ENCODE results near the gene DMPK. TPM values are rescaled to one million over a fixed set of nuclear protein-coding genes. Genes with fewer than 3 reads are reported as not detected.

Gene DMPK
- polyA plus RNA-seq, 1 donor from 2014 or later = 34.3 TPM

DNA sequence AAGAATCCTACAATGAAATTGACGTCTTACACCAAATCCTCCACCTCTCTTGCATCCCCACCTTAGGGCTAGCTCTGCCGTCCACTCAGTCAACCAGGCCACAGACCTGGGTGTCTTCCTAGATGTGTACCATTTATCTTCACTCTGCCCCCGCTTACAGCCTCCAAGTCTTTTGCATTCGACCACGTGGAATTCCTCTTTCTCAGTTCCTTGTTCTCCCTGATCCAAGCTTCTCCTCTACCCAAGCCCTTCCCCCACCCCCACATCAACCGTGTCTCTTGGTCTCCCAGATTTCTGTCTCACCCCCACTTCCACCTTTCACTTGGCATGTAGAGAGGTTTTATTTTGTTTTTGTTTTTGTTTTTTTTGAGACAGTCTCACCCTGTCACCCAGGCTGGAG is 11.6 kb upstream of the DMPK start:
- H3F3A ChIP-seq (ENCODE audit: insufficient read depth, low read length, poor library complexity, severe bottlenecking) = no peaks in the 10 kb centered on the region
- H2AFZ ChIP-seq (ENCODE audit: low read depth, low read length) = no peak overlapping the region
- no peak for TF ChIP-seq TAF1 (IDR thresholded peaks at IDR 0.05; ENCODE audit: low read depth)
- TF ChIP-seq SMC3 (conservative IDR thresholded peaks at IDR 0.05; ENCODE audit: poor library complexity) = no peak
- TF ChIP-seq, protein P1, sequence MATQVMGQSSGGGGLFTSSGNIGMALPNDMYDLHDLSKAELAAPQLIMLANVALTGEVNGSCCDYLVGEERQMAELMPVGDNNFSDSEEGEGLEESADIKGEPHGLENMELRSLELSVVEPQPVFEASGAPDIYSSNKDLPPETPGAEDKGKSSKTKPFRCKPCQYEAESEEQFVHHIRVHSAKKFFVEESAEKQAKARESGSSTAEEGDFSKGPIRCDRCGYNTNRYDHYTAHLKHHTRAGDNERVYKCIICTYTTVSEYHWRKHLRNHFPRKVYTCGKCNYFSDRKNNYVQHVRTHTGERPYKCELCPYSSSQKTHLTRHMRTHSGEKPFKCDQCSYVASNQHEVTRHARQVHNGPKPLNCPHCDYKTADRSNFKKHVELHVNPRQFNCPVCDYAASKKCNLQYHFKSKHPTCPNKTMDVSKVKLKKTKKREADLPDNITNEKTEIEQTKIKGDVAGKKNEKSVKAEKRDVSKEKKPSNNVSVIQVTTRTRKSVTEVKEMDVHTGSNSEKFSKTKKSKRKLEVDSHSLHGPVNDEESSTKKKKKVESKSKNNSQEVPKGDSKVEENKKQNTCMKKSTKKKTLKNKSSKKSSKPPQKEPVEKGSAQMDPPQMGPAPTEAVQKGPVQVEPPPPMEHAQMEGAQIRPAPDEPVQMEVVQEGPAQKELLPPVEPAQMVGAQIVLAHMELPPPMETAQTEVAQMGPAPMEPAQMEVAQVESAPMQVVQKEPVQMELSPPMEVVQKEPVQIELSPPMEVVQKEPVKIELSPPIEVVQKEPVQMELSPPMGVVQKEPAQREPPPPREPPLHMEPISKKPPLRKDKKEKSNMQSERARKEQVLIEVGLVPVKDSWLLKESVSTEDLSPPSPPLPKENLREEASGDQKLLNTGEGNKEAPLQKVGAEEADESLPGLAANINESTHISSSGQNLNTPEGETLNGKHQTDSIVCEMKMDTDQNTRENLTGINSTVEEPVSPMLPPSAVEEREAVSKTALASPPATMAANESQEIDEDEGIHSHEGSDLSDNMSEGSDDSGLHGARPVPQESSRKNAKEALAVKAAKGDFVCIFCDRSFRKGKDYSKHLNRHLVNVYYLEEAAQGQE (IDR thresholded peaks at IDR 0.05; ENCODE audit: borderline replicate concordance) = no peak
- TF ChIP-seq MXI1 (conservative IDR thresholded peaks at IDR 0.05; ENCODE audit: poor library complexity, severe bottlenecking) = no peak
- no peak for TF ChIP-seq EP300 (conservative IDR thresholded peaks at IDR 0.05; ENCODE audit: poor library complexity, severe bottlenecking)
- TF ChIP-seq EZH2 (IDR thresholded peaks at IDR 0.05; ENCODE audit: borderline replicate concordance, insufficient read depth, low read length, poor library complexity, severe bottlenecking) = no peak
- no peak for TF ChIP-seq RAD21 (conservative IDR thresholded peaks at IDR 0.05)
- TF ChIP-seq, protein P2, sequence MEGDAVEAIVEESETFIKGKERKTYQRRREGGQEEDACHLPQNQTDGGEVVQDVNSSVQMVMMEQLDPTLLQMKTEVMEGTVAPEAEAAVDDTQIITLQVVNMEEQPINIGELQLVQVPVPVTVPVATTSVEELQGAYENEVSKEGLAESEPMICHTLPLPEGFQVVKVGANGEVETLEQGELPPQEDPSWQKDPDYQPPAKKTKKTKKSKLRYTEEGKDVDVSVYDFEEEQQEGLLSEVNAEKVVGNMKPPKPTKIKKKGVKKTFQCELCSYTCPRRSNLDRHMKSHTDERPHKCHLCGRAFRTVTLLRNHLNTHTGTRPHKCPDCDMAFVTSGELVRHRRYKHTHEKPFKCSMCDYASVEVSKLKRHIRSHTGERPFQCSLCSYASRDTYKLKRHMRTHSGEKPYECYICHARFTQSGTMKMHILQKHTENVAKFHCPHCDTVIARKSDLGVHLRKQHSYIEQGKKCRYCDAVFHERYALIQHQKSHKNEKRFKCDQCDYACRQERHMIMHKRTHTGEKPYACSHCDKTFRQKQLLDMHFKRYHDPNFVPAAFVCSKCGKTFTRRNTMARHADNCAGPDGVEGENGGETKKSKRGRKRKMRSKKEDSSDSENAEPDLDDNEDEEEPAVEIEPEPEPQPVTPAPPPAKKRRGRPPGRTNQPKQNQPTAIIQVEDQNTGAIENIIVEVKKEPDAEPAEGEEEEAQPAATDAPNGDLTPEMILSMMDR (IDR thresholded peaks at IDR 0.05; ENCODE audit: poor library complexity, severe bottlenecking) = no peak
- no peak for TF ChIP-seq POLR2AphosphoS5 (IDR thresholded peaks at IDR 0.05)
- H3K9ac ChIP-seq (ENCODE audit: low read length) = no peak overlapping the region
- H3K27me3 ChIP-seq (ENCODE audit: insufficient read depth, low read depth, low read length) = no peaks in the 10 kb centered on the region
- no peak overlapping the region for H3K4me3 ChIP-seq (ENCODE audit: low read length)
- H3K9me3 ChIP-seq (ENCODE audit: low read length) = no peaks in the 10 kb centered on the region
- H3K4me2 ChIP-seq (ENCODE audit: low read length) = no peak overlapping the region
- H3K9me2 ChIP-seq (ENCODE audit: insufficient read depth, low read length) = no peaks in the 10 kb centered on the region
- H4K20me1 ChIP-seq (ENCODE audit: insufficient read depth) = no peaks in the 10 kb centered on the region
- peak overlapping the region; percentile 85 for H3K27ac ChIP-seq (ENCODE audit: low read length)
- peaks cover 25% of the 10 kb centered on the region for H3K79me2 ChIP-seq (replicated peaks; ENCODE audit: insufficient read depth, low read length)
- H3K36me3 ChIP-seq (ENCODE audit: insufficient read depth, low read length) = peaks cover 6% of the 10 kb centered on the region

DNA sequence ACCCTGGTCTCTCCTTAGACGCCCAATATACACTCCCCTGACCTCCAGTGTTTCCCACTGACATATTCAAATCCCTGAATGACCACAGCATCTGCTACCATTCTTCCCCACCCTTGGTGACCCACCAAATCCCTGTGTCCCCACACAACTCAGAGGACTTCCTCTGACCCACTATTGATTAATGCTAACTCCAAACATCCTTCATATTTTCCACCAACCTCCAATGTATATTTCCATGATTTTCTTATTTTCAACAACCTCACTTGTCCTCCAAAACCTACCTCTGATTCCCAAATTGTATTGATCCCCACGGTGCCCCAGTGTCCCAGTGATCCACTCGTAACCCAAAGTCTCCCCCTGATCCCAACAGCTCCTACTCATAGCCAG is 10.9 kb upstream of the DMPK start:
- H3K4me3 ChIP-seq (ENCODE audit: low read length) = peak overlapping the region; percentile 56
- H3K9me2 ChIP-seq (ENCODE audit: insufficient read depth, low read length) = no peaks in the 10 kb centered on the region
- peaks cover 6% of the 10 kb centered on the region for H3K36me3 ChIP-seq (ENCODE audit: insufficient read depth, low read length)
- H3F3A ChIP-seq (ENCODE audit: insufficient read depth, low read length, poor library complexity, severe bottlenecking) = no peaks in the 10 kb centered on the region
- peaks cover 25% of the 10 kb centered on the region for H3K79me2 ChIP-seq (replicated peaks; ENCODE audit: insufficient read depth, low read length)
- H2AFZ ChIP-seq (ENCODE audit: low read depth, low read length) = peak overlapping the region; percentile 18
- peak overlapping the region; percentile 61 for H3K9ac ChIP-seq (ENCODE audit: low read length)
- peak overlapping the region; percentile 59 for H3K4me2 ChIP-seq (ENCODE audit: low read length)
- TF ChIP-seq EZH2 (IDR thresholded peaks at IDR 0.05; ENCODE audit: borderline replicate concordance, insufficient read depth, low read length, poor library complexity, severe bottlenecking) (no peak), RAD21 (conservative IDR thresholded peaks at IDR 0.05) (no peak)
- no peaks in the 10 kb centered on the region for H4K20me1 ChIP-seq (ENCODE audit: insufficient read depth)
- H3K9me3 ChIP-seq (ENCODE audit: low read length) = no peaks in the 10 kb centered on the region
- no peaks in the 10 kb centered on the region for H3K27me3 ChIP-seq (ENCODE audit: insufficient read depth, low read depth, low read length)
- peak overlapping the region; percentile 85 for H3K27ac ChIP-seq (ENCODE audit: low read length)

Measured in neural cell (in vitro differentiated cells).